Esophagus muscularis mucosa (tissue), 4 donors: ENCODE results near the gene CYP27A1. TPM values are rescaled to one million over a fixed set of nuclear protein-coding genes. Genes with fewer than 3 reads are reported as not detected.
A peak's percentile ranks its signal among the peaks of the same experiment; 100 is the strongest.

Experiments used
- DNase-seq: peaks from one replicate; pipeline ENCODE4 v3.0.0-alpha.2; 2017; ENCODE audit errors: extremely low spot score
- H3K27ac ChIP-seq, 4 donors: fragments of 200-600 bp; sonication (generic); replicated peaks in 1 of 4; 1 replicate in 3 of 4; 2 replicates in 1 of 4; pipeline ENCODE4 v1.5.1; 2016 to 2019; ENCODE audit warnings: mild to moderate bottlenecking in 1 of 4
- H3K27me3 ChIP-seq, 4 donors: fragments of 200-600 bp; sonication (generic); one replicate each; pipeline versions ENCODE4 v1.5.1 to v1.6.0; 2016 to 2019
- H3K36me3 ChIP-seq, 4 donors: fragments of 200-600 bp; sonication (generic); one replicate each; pipeline ENCODE4 v1.5.1; 2016 to 2019
- H3K4me1 ChIP-seq, 4 donors: fragments of 200-600 bp; sonication (generic); one replicate each; pipeline ENCODE4 v1.5.1; 2016 to 2019
- H3K4me3 ChIP-seq, 4 donors: fragments of 200-600 bp; sonication (generic); 1 replicate in 2 of 4; 2 replicates in 2 of 4; pipeline ENCODE4 v1.5.1; 2016 to 2019; ENCODE audit warnings: mild to moderate bottlenecking in 4 of 4, moderate library complexity in 1 of 4
- H3K9me3 ChIP-seq, 4 donors: fragments of 200-600 bp; sonication (generic); 1 replicate in 3 of 4; 2 replicates in 1 of 4; pipeline ENCODE4 v1.5.1; 2016 to 2019
- CTCF ChIP-seq, 3 experiments: fragments of 200-600 bp in 2 of 3; fragments of 450-650 bp in 1 of 3; sonication (generic) in 2 of 3; IDR thresholded peaks; one replicate each; pipeline ENCODE4 v1.5.1; 2017 to 2019; ENCODE audit warnings: antibody characterized with exemption in 3 of 3, mild to moderate bottlenecking in 2 of 3, moderate library complexity in 1 of 3
- EP300 ChIP-seq: sonication (generic); formaldehyde crosslinking; IDR thresholded peaks from one replicate; pipeline ENCODE4 v1.6.1; 2017; ENCODE audit warnings: antibody characterized with exemption
- POLR2A ChIP-seq: fragments of 450-650 bp; IDR thresholded peaks from one replicate; pipeline ENCODE4 v1.6.1; 2017; ENCODE audit warnings: antibody characterized with exemption, moderate library complexity, mild to moderate bottlenecking, low read depth
- POLR2AphosphoS5 ChIP-seq, 2 donors: sonication (generic); formaldehyde crosslinking; IDR thresholded peaks; one replicate each; pipeline ENCODE4 v1.6.1; 2017; ENCODE audit warnings: antibody characterized with exemption in 2 of 2
- WGBS: methylation state at CpG from one replicate; pipeline ENCODE4 v1.1.5; 2018; 5-methylcytosine and 5-hydroxymethylcytosine counted together
- intact Hi-C: fragments of 100-400 bp; cut with DNase I; formaldehyde crosslinking; loops from one replicate; pipeline ENCODE4 v1.15.1; 2023
- total RNA-seq, 4 donors: library from RNA; depleted of rRNA; stranded (reverse); fragments of >200 nt; gene quantifications; one replicate each; pipeline versions ENCODE4 v1.1.0 to v1.2.1, GENCODE V29; 2016

CYP27A1 gene
- total RNA-seq, 4 donors from 2014 or later: 20.7 to 26.3 (median 23.6) TPM

GRCh38 chr2:218788529-218789255, 6.7 kb downstream of the CYP27A1 start:
- Histone ChIP-seq H3K27me3 (no peaks in the 10 kb centered on the region), H3K36me3 (no peaks in the 10 kb centered on the region), H3K4me1 (peaks cover 0 to 32% (median 8%) of the 10 kb centered on the region in 4 donors), H3K4me3 (no peak overlapping the region), H3K9me3 (no peaks in the 10 kb centered on the region), H3K27ac (peak overlapping the region in 1 of 4 donors; percentile 46)
- no peak for DNase-seq
- intact Hi-C loops: no loop called here
- TF ChIP-seq CTCF (IDR thresholded peaks at IDR 0.05) (no peak), POLR2AphosphoS5 (IDR thresholded peaks at IDR 0.05) (no peak), POLR2A (no peak), EP300 (no peak)
- 76% methylated on average over 2 of the region's 2 CpGs for WGBS

- H3K4me3 ChIP-seq: no peak overlapping the region
- DNase-seq: no peak
- 100% methylated on average over 1 of the region's 1 CpG for WGBS
- intact Hi-C loops: no loop called here
- no peaks in the 10 kb centered on the region for H3K9me3 ChIP-seq
- H3K36me3 ChIP-seq: no peaks in the 10 kb centered on the region
- H3K4me1 ChIP-seq: peaks cover 0 to 14% (median 2%) of the 10 kb centered on the region in 4 donors
- TF ChIP-seq CTCF (IDR thresholded peaks at IDR 0.05): no peak
- TF ChIP-seq EP300: no peak
- no peak for TF ChIP-seq POLR2A
- no peak for TF ChIP-seq POLR2AphosphoS5 (IDR thresholded peaks at IDR 0.05)
- no peaks in the 10 kb centered on the region for H3K27me3 ChIP-seq
- no peak overlapping the region for H3K27ac ChIP-seq
These were observed 10.5 kb downstream of the CYP27A1 start for GRCh38 chr2:218792433-218792832.

- WGBS: 93% methylated on average over 4 of the region's 4 CpGs
- no peak overlapping the region for H3K27ac ChIP-seq
- DNase-seq: no peak
- no peak overlapping the region for H3K4me3 ChIP-seq
- intact Hi-C loops: no loop called here
- H3K9me3 ChIP-seq: no peaks in the 10 kb centered on the region
- H3K27me3 ChIP-seq: no peaks in the 10 kb centered on the region
- no peaks in the 10 kb centered on the region for H3K36me3 ChIP-seq
- H3K4me1 ChIP-seq: no peaks in the 10 kb centered on the region
- no peak for TF ChIP-seq POLR2AphosphoS5 (IDR thresholded peaks at IDR 0.05)
- no peak for TF ChIP-seq POLR2A
- no peak for TF ChIP-seq EP300
- no peak for TF ChIP-seq CTCF (IDR thresholded peaks at IDR 0.05)
These were observed 14.7 kb downstream of the CYP27A1 start for GRCh38 chr2:218796691-218797090.

GRCh38 chr2:218798767-218799504, 17.0 kb downstream of the CYP27A1 start:
- no peak for DNase-seq
- TF ChIP-seq POLR2A: no peak
- TF ChIP-seq EP300: no peak
- no peak for TF ChIP-seq CTCF (IDR thresholded peaks at IDR 0.05)
- no peak for TF ChIP-seq POLR2AphosphoS5 (IDR thresholded peaks at IDR 0.05)
- Histone ChIP-seq H3K4me3 (no peak overlapping the region), H3K27ac (no peak overlapping the region), H3K36me3 (no peaks in the 10 kb centered on the region), H3K9me3 (no peaks in the 10 kb centered on the region), H3K27me3 (no peaks in the 10 kb centered on the region), H3K4me1 (no peaks in the 10 kb centered on the region)
- intact Hi-C loops: no loop called here
- 56% methylated on average over 12 of the region's 12 CpGs for WGBS
